ENCODE measurements around the gene HOXA1. TPM values are rescaled to one million over a fixed set of nuclear protein-coding genes. Genes with fewer than 3 reads are reported as not detected.

Gene HOXA1
- total RNA-seq, 1 experiment from 2014 or later: 0.24 TPM

DNA sequence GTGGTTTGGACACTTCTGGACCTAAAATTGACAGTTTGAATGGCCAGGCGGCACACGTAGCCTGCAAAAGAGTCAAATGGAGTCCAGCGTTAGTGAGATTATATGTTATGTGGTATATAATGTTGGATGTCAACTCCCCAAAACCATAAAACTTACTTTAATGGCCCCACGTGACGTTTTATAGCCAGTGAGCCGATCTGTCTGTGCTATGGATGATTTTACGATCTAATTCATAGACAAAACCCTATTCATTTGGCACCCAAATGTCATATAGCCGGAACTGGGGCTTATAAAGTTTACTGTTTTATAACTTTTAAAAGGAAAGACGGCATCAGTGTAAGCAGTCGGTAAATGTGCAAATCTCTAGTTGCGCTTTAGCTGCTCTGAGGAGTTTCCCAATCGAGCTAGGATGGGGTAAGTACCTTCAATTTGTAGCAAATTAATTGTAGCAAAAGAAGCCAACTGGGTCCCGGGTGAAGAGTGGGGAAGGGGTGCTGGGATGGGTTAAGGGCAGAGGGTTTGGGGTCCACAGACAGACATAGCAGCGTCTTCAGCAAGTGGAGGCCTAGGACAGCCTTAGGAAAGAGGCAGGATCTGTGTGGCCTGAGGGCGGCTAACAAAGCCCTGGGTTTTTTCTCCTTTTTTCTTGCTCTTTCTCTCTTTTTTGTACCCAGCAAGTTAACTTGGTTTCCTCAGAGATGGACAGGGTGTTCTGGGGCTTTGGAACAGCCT lies 44.5 kb upstream of the HOXA1 start:
- no peak for TF ChIP-seq CTCF (IDR thresholded peaks at IDR 0.05; ENCODE audit: unreplicated experiment)
- H3K36me3 Mint-ChIP-seq (ENCODE audit: insufficient read depth, unreplicated experiment): peaks cover 4% of the 10 kb centered on the region
- peaks cover 23% of the 10 kb centered on the region for H3K4me1 Mint-ChIP-seq (ENCODE audit: low read depth, unreplicated experiment)
- H3K9me3 Mint-ChIP-seq (ENCODE audit: low read depth, unreplicated experiment): no peaks in the 10 kb centered on the region
- CTCF ChIA-PET: interaction anchor here (0.7 kb wide), 1 partner anchor 88 kb away, joined by 6 read pairs; no protein-coding TSS in a partner anchor
- no peaks in the 10 kb centered on the region for H3K27me3 Mint-ChIP-seq (ENCODE audit: unreplicated experiment)
- BruUV-seq (replicated peaks): no TSS peak
- intact Hi-C loops (cut with micrococcal nuclease; ENCODE audit: unreplicated experiment): no loop called here
- H3K27ac Mint-ChIP-seq (ENCODE audit: unreplicated experiment): no peak overlapping the region
- no peak overlapping the region for H3K4me3 Mint-ChIP-seq (ENCODE audit: low read depth, unreplicated experiment)
- DNase-seq: no peak

DNA sequence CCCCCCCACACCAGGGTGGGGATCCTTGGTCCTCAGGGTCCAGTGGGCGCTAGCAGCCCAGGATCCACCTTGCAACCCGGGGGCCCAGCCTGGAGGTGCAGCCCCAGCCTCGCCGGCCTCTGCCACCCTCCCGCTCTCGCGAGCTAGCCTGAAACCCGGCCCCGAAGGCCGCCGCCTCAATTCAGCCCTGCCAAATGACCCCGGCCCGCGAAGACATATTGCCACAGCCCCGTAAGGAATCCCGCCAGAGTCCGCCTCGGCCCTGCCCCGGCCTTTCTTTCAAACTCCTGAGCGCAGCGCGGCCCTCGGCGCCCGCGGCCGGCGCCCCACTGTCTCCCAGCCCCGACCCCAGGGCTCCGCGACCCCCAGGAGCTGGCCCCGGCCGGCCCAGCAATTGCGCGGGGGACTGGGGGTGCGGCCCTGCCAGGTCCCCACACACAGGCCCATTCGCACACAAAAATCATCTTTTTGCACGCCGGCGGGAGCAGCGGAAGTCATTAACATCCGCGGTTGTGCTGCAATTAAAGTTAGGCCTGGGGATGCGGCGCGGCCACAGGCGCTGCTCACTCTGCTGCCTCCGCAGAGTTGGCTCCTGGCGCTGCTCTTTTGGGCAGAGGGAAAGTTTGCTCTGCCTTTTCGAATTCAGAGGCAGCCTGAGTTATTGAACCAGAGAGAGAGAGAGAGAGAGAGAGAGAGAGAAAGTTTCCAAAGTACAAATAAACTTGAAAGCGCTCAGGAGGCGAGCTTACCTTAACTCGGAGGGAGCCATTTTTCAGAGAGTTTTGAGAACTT lies 43.7 kb upstream of the HOXA1 start:
- no peak for DNase-seq
- Mint-ChIP-seq H3K27me3 (ENCODE audit: unreplicated experiment) (no peaks in the 10 kb centered on the region), H3K36me3 (ENCODE audit: insufficient read depth, unreplicated experiment) (peaks cover 4% of the 10 kb centered on the region), H3K4me3 (ENCODE audit: low read depth, unreplicated experiment) (no peak overlapping the region), H3K27ac (ENCODE audit: unreplicated experiment) (no peak overlapping the region), H3K4me1 (ENCODE audit: low read depth, unreplicated experiment) (peaks cover 31% of the 10 kb centered on the region), H3K9me3 (ENCODE audit: low read depth, unreplicated experiment) (no peaks in the 10 kb centered on the region)
- CTCF ChIA-PET: no interaction called here
- no peak for TF ChIP-seq CTCF (IDR thresholded peaks at IDR 0.05; ENCODE audit: unreplicated experiment)
- intact Hi-C loops (cut with micrococcal nuclease; ENCODE audit: unreplicated experiment): no loop called here
- no TSS peak for BruUV-seq (replicated peaks)

DNA sequence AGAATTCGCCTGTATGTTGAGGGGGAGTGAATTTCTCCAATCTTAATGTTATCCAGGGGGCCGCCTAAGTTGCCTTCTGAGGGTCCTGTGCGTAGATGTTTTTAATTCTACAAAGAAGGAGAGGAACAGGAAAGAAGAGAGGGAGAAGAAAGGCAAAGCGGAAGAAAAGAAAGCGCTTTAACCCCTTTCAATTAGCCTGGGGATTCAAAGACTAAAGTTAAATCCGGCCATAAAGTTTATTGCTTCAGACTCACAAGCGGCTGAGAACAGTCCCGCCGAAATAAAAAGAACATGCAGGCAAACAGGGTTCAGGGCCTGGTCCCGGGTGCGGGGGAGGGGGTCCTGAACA lies 43.2 kb upstream of the HOXA1 start:
- intact Hi-C loops (cut with micrococcal nuclease; ENCODE audit: unreplicated experiment): no loop called here
- BruUV-seq (replicated peaks): no TSS peak
- H3K4me3 Mint-ChIP-seq (ENCODE audit: low read depth, unreplicated experiment): no peak overlapping the region
- no peak for TF ChIP-seq CTCF (IDR thresholded peaks at IDR 0.05; ENCODE audit: unreplicated experiment)
- H3K36me3 Mint-ChIP-seq (ENCODE audit: insufficient read depth, unreplicated experiment): peaks cover 4% of the 10 kb centered on the region
- DNase-seq: no peak
- H3K9me3 Mint-ChIP-seq (ENCODE audit: low read depth, unreplicated experiment): no peaks in the 10 kb centered on the region
- peaks cover 36% of the 10 kb centered on the region for H3K4me1 Mint-ChIP-seq (ENCODE audit: low read depth, unreplicated experiment)
- CTCF ChIA-PET: no interaction called here
- H3K27me3 Mint-ChIP-seq (ENCODE audit: unreplicated experiment): no peaks in the 10 kb centered on the region
- H3K27ac Mint-ChIP-seq (ENCODE audit: unreplicated experiment): no peak overlapping the region

DNA sequence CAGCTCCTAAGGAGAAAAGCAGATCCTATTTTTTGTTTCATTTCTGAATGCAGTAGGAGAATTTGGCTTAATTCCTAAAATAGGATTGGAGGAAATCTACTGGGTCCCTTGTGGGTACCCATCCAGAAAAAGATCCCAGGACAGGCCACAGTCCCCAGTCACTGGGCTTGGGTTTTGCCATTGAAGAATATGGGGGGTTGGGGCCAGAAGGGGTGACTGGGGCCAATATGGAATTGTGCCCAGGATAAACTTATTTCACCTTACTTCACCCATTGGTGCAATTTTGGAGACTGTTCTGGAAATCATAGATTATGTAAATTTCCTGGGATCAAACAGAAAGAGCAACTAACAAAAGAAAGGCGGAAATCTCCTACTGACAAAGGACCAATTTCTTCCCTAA lies 42.7 kb upstream of the HOXA1 start:
- no peaks in the 10 kb centered on the region for H3K27me3 Mint-ChIP-seq (ENCODE audit: unreplicated experiment)
- CTCF ChIA-PET: no interaction called here
- no peak overlapping the region for H3K27ac Mint-ChIP-seq (ENCODE audit: unreplicated experiment)
- H3K4me3 Mint-ChIP-seq (ENCODE audit: low read depth, unreplicated experiment): no peak overlapping the region
- intact Hi-C loops (cut with micrococcal nuclease; ENCODE audit: unreplicated experiment): no loop called here
- TF ChIP-seq CTCF (IDR thresholded peaks at IDR 0.05; ENCODE audit: unreplicated experiment): no peak
- peaks cover 41% of the 10 kb centered on the region for H3K4me1 Mint-ChIP-seq (ENCODE audit: low read depth, unreplicated experiment)
- peaks cover 4% of the 10 kb centered on the region for H3K36me3 Mint-ChIP-seq (ENCODE audit: insufficient read depth, unreplicated experiment)
- no peak for DNase-seq
- no TSS peak for BruUV-seq (replicated peaks)
- no peaks in the 10 kb centered on the region for H3K9me3 Mint-ChIP-seq (ENCODE audit: low read depth, unreplicated experiment)

Measured in Calu3 (cell line).